Fibroblast of mammary gland (primary cell): ENCODE measurements around the gene MAP7.
"Not testable (repeated sequence)": the region's sequence is repeated elsewhere in the genome, so short reads cannot be mapped to it uniquely, and the experiment has no call there.

Source experiments
- DNase-seq: peaks from one replicate; pipeline ENCODE4 v3.0.0-alpha.2; 2010; ENCODE audit warnings: low read depth
- H3K4me3 ChIP-seq: 2 replicates; pipeline ENCODE4 v1.5.1; 2011; ENCODE audit warnings: low read depth, mild to moderate bottlenecking, low read length, moderate library complexity; ENCODE audit not compliant: control insufficient read depth
- CTCF ChIP-seq: conservative IDR thresholded peaks from 2 replicates; pipeline ENCODE4 v1.5.1; 2011; ENCODE audit warnings: low read depth, low read length, inconsistent platforms; ENCODE audit not compliant: control insufficient read depth, insufficient read depth

Gene MAP7

GRCh38 chr6:136435101-136435500 lies 115.1 kb downstream of the MAP7 start:
- no peak for DNase-seq
- no peak overlapping the region for H3K4me3 ChIP-seq
- no peak for TF ChIP-seq CTCF

GRCh38 chr6:136431306-136431705 lies 118.9 kb downstream of the MAP7 start:
- not testable (repeated sequence) for DNase-seq, H3K4me3 ChIP-seq

- DNase-seq: no peak
- no peak overlapping the region for H3K4me3 ChIP-seq
- TF ChIP-seq CTCF: no peak
Observed at GRCh38 chr6:136429264-136430065, 120.8 kb downstream of the MAP7 start.

GRCh38 chr6:136427378-136427717 lies 122.9 kb downstream of the MAP7 start:
- TF ChIP-seq CTCF: no peak
- no peak for DNase-seq

GRCh38 chr6:136426627-136427377 lies 123.4 kb downstream of the MAP7 start:
- no peak overlapping the region for H3K4me3 ChIP-seq
- TF ChIP-seq CTCF: no peak
- no peak for DNase-seq

More at GRCh38 chr6:136427378-136427717, 122.9 kb downstream of the MAP7 start:
- no peak overlapping the region for H3K4me3 ChIP-seq

GRCh38 chr6:136425793-136426192 lies 124.4 kb downstream of the MAP7 start:
- TF ChIP-seq CTCF: no peak

GRCh38 chr6:136424901-136425300 lies 125.3 kb downstream of the MAP7 start:
- DNase-seq: no peak
- no peak for TF ChIP-seq CTCF
- H3K4me3 ChIP-seq: no peak overlapping the region

More at GRCh38 chr6:136425793-136426192, 124.4 kb downstream of the MAP7 start:
- no peak for DNase-seq
- H3K4me3 ChIP-seq: no peak overlapping the region
